GM12878 (cell line): ENCODE results near the gene GNAT1. TPM values are rescaled to one million over a fixed set of nuclear protein-coding genes. Genes with fewer than 3 reads are reported as not detected.

Source experiments
- ATAC-seq: fragments of 200-7000 bp; cut with Tn5 transposase; 3 replicates; pipeline ENCODE4 v1.9.1; 2020; ENCODE audit warnings: mild to moderate bottlenecking, moderate library complexity
- BruUV-seq: library from RNA; stranded (reverse); fragments of 400-500 nt; replicated peaks from 2 replicates; lab custom pipeline; 2021; lab: Mats Ljungman, UMichigan
- CTCF ChIA-PET: fragments of 300-600 bp; sonication (Branson Sonifier 250); formaldehyde crosslinking; extraction: SDS; loops from one replicate; lab custom pipeline; 2021; ENCODE audit warnings: inconsistent platforms; lab: Yijun Ruan, JAX
- POLR2A ChIA-PET: fragments of 350-600 bp; formaldehyde crosslinking; extraction: SDS; loops from one replicate; lab custom pipeline; 2021; ENCODE audit warnings: inconsistent platforms; lab: Charles Lee
- RAD21 ChIA-PET: fragments of 300-600 bp; sonication (Branson Sonifier 250); formaldehyde crosslinking; loops from one replicate; lab custom pipeline; 2023; ENCODE audit warnings: antibody characterized with exemption; ENCODE audit not compliant: unreplicated experiment; lab: Charles Lee
- SMC1A ChIA-PET: fragments of 300-600 bp; sonication (Branson Sonifier 250); formaldehyde crosslinking; loops from one replicate; lab custom pipeline; 2023; ENCODE audit not compliant: unreplicated experiment, uncharacterized antibody; lab: Charles Lee
- DNase-seq: peaks from one replicate; pipeline ENCODE4 v3.0.0-alpha.2; 2011; ENCODE audit warnings: low read depth, low spot score
- FAIRE-seq: peaks from 3 replicates; lab custom pipeline; 2011; peaks lifted over from hg19 to GRCh38; lab: Jason Lieb, UNC
- H2AFZ ChIP-seq: 2 replicates; pipeline ENCODE4 v1.6.0; 2011; ENCODE audit warnings: low read depth, low read length, control low read depth; ENCODE audit not compliant: control insufficient read depth
- H3K27ac ChIP-seq: 2 replicates; pipeline ENCODE4 v1.5.1; 2011; ENCODE audit warnings: control low read depth; ENCODE audit not compliant: control insufficient read depth, insufficient read depth
- H3K27me3 ChIP-seq, 2 experiments: replicated peaks in 1 of 2; 2 replicates each; pipeline versions ENCODE4 v1.6.0 to v1.6.1; 2011; ENCODE audit warnings: low read length in 1 of 2; ENCODE audit not compliant: control insufficient read depth in 2 of 2, insufficient read depth in 2 of 2
- H3K36me3 ChIP-seq, 2 experiments: 2 replicates each; pipeline ENCODE4 v1.5.1; 2011; ENCODE audit warnings: low read length in 1 of 2; ENCODE audit not compliant: control insufficient read depth in 2 of 2, insufficient read depth in 2 of 2
- H3K4me1 ChIP-seq: 2 replicates; pipeline ENCODE4 v1.6.1; 2011; ENCODE audit warnings: mild to moderate bottlenecking, low read length, moderate library complexity, mixed read lengths; ENCODE audit not compliant: control insufficient read depth, insufficient read depth
- H3K4me2 ChIP-seq: 2 replicates; pipeline ENCODE4 v1.6.0; 2011; ENCODE audit warnings: control low read depth; ENCODE audit not compliant: control insufficient read depth, insufficient read depth
- H3K4me3 ChIP-seq: fragments of 200-600 bp; sonication (generic); 2 replicates; pipeline ENCODE4 v1.5.1; 2016
- H3K79me2 ChIP-seq: 2 replicates; pipeline ENCODE4 v1.6.0; 2011; ENCODE audit warnings: low read length; ENCODE audit not compliant: control insufficient read depth, insufficient read depth
- H3K9ac ChIP-seq: 2 replicates; pipeline ENCODE4 v1.8.0; 2011; ENCODE audit warnings: low read length, control low read depth, mixed read lengths; ENCODE audit not compliant: control insufficient read depth, insufficient read depth
- H3K9me3 ChIP-seq: replicated peaks from 3 replicates; pipeline ENCODE4 v1.5.1; 2011; ENCODE audit warnings: mild to moderate bottlenecking, low read length; ENCODE audit not compliant: control insufficient read depth, insufficient read depth
- H4K20me1 ChIP-seq: 2 replicates; pipeline ENCODE4 v1.6.0; 2011; ENCODE audit not compliant: control insufficient read depth, insufficient read depth
- NKRF ChIP-seq: fragments of 450-650 bp; conservative IDR thresholded peaks from 2 replicates; pipeline ENCODE4 v1.6.1; 2017; ENCODE audit warnings: mild to moderate bottlenecking, moderate library complexity
- PKNOX1 ChIP-seq: fragments of 450-650 bp; IDR thresholded peaks from 2 replicates; pipeline ENCODE4 v1.6.1; 2016; ENCODE audit warnings: mild to moderate bottlenecking
- PRDM15 ChIP-seq: fragments of 450-650 bp; formaldehyde crosslinking; IDR thresholded peaks from 2 replicates; pipeline ENCODE4 v1.4.0; 2020; ENCODE audit warnings: mild to moderate bottlenecking, moderate library complexity
- RCOR1 ChIP-seq: conservative IDR thresholded peaks from 2 replicates; pipeline ENCODE4 v1.6.1; 2012; ENCODE audit warnings: low read depth, low read length, improper control_type of control experiment
- WGBS: methylation state at CpG from one replicate; pipeline ENCODE4 v1.1.6; 2016; ENCODE audit warnings: low lambda C conversion rate; ENCODE audit not compliant: insufficient replicate concordance, insufficient coverage; ENCODE audit errors: missing lambda C conversion rate; 5-methylcytosine and 5-hydroxymethylcytosine counted together
- in situ Hi-C: fragments of 300-500 bp; cut with MboI; formaldehyde crosslinking; loops from 9 replicates; pipeline ENCODE4 v1.14.3; 2018; ENCODE audit warnings: mixed read lengths
- intact Hi-C: fragments of 100-400 bp; cut with micrococcal nuclease; formaldehyde crosslinking; loops from one replicate; pipeline ENCODE4 v1.14.2; 2022; ENCODE audit not compliant: unreplicated experiment
- polyA plus RNA-seq, 11 experiments: library from polyadenylated mRNA; depleted of rRNA in 4 of 11; unstranded in 6 of 11; stranded (reverse) in 5 of 11; fragments of >200 nt; fragmentation: Nextera tagmentation in 4 of 11; fragmentation: Illumina TruSeq in 1 of 11; extraction: Ambion mirVana in 4 of 11; extraction: Trizol in 1 of 11; gene quantifications; 1 replicate in 1 of 11; 2 replicates in 10 of 11; pipeline versions ENCODE4 v1.2.1 to v1.2.3, GENCODE V29; 2011 to 2016; ENCODE audit warnings: inconsistent platforms in 2 of 11, missing spikeins in 2 of 11, low read depth in 1 of 11
- total RNA-seq, 4 experiments: library from RNA; depleted of rRNA in 3 of 4; stranded (reverse); fragments of >200 nt in 3 of 4; fragmentation: Illumina TruSeq in 1 of 4; extraction: Trizol in 1 of 4; gene quantifications; 2 replicates each; pipeline versions ENCODE4 v1.2.1 to v1.2.3, GENCODE V29; 2013 to 2021

Gene GNAT1
- total and polyA plus RNA-seq, 10 of the 15 experiments (the other 5 are each of a cell fraction or from before 2014, with no cell fraction given), result not detected

- TF ChIP-seq PRDM15, result no peak
- TF ChIP-seq RCOR1, result no peak
- TF ChIP-seq NKRF, result no peak
- TF ChIP-seq, all 136 proteins: peak for 2
Observed at GRCh38 chr3:50205413-50206276, 14.2 kb downstream of the GNAT1 start (continued).

GRCh38 chr3:50207359-50208042, 16.1 kb downstream of the GNAT1 start:
- no peak overlapping the region for H3K9ac ChIP-seq
- no peak for TF ChIP-seq PKNOX1
- WGBS, result 49% methylated on average over 17 of the region's 17 CpGs
- no peaks in the 10 kb centered on the region for H3K4me1 ChIP-seq
- no peaks in the 10 kb centered on the region for H3K79me2 ChIP-seq
- no TSS peak for BruUV-seq
- no peak for FAIRE-seq
- H3K4me2 ChIP-seq, result no peak overlapping the region
- H3K27me3 ChIP-seq, result peaks cover 14 to 19% of the 10 kb centered on the region in 2 experiments
- POLR2A ChIA-PET, result no interaction called here
- no peak overlapping the region for H2AFZ ChIP-seq
- CTCF ChIA-PET, result no interaction called here
- no peak for ATAC-seq
- SMC1A ChIA-PET, result no interaction called here
- intact Hi-C loops, result no loop called here
- no peaks in the 10 kb centered on the region for H3K36me3 ChIP-seq
- H4K20me1 ChIP-seq, result no peaks in the 10 kb centered on the region
- RAD21 ChIA-PET, result no interaction called here
- in situ Hi-C loops, result no loop called here
- H3K4me3 ChIP-seq, result no peak overlapping the region
- H3K9me3 ChIP-seq, result no peaks in the 10 kb centered on the region
- DNase-seq, result no peak
- H3K27ac ChIP-seq, result no peak overlapping the region
